ENCODE data around the gene TLR6.
A peak's percentile ranks its signal among the peaks of the same experiment; 100 is the strongest.

Gene TLR6

DNA sequence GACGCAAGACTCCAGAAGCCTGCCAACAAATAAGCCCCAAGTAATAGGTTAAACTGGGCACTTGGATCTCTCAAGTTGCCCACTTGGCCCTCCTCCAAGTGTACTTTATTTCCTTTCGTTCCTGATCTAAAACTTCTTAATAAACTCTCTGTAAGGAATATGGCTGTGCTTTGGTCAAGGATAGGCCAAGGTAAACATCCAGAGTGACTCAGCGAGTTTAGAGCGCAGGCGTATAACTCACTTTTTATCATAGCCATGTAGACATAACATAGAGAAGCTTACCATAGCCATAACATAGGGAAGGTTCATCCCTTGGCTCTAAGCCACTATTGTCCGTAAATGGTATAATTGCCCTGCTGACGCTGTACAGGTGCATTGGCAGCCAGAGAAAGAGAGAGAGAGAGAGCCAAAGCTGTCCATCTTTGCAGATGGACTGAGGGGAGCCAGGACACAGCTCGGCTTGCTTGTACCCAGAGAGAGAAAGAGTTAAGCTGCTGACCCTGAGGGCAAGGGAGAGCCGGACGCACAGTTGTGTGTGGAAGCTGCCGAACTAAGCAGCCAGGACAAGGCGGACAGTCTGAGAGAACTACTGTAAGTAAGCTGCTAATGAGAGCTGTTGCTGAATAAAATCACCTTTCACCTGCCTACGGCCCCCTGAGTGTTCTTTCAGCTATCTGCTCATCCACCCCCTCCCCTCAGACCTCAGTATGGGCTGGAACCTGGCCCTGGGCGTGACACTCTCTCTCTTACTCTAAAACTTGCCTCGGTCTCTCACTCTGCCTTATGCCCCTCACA is 53.9 kb downstream of the TLR6 start:
- DNase-seq (ENCODE audit: insufficient read length, low spot score) (no peak), FAIRE-seq (peak; percentile 87)
- TF ChIP-seq SPI1 (IDR thresholded peaks at IDR 0.05; ENCODE audit: low read depth, low read length) (no peak), TAF1 (IDR thresholded peaks at IDR 0.05; ENCODE audit: low read depth, low read length) (no peak), POU2F2 (IDR thresholded peaks at IDR 0.05; ENCODE audit: low read depth, low read length) (no peak), POLR2AphosphoS5 (IDR thresholded peaks at IDR 0.05; ENCODE audit: low read depth, low read length) (0 out of 2 replicates have a peak, but pooled peaks have one; percentile 24), POLR2A (IDR thresholded peaks at IDR 0.05; ENCODE audit: low read depth, low read length) (no peak), PAX5 (IDR thresholded peaks at IDR 0.05; ENCODE audit: insufficient read depth, low read length, severe bottlenecking) (no peak)

GRCh38 chr4:38800961-38801450 is 55.6 kb downstream of the TLR6 start:
- no peak for DNase-seq (ENCODE audit: insufficient read length, low spot score)
- FAIRE-seq: no peak
- TF ChIP-seq POU2F2 (IDR thresholded peaks at IDR 0.05; ENCODE audit: low read depth, low read length) (no peak), POLR2AphosphoS5 (IDR thresholded peaks at IDR 0.05; ENCODE audit: low read depth, low read length) (no peak), SPI1 (IDR thresholded peaks at IDR 0.05; ENCODE audit: low read depth, low read length) (no peak), POLR2A (IDR thresholded peaks at IDR 0.05; ENCODE audit: low read depth, low read length) (no peak)

DNA sequence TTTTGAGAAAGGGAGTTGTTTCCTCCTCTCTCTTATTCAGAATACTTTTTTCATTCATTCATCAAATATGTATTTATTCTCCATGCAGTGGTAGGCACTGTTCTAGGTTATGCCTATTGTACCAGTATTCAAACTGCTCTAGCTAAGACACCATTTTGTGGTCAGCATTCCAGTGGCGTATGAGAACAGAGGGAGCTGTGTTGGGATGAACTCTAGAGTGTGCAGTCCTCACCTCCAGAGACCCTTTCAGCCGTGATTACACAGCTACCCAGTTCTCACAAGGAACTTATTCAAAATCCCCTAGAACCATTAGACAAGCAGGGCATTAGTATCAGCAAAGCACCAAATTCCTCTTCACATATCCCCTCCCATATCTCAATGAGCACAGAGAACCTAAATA is 56.3 kb downstream of the TLR6 start:
- DNase-seq (ENCODE audit: insufficient read length, low spot score) (no peak), FAIRE-seq (no peak)
- TF ChIP-seq PAX5 (IDR thresholded peaks at IDR 0.05; ENCODE audit: insufficient read depth, low read length, severe bottlenecking) (no peak), POLR2A (IDR thresholded peaks at IDR 0.05; ENCODE audit: low read depth, low read length) (no peak; the same call in 1 of the 2 replicates), POU2F2 (IDR thresholded peaks at IDR 0.05; ENCODE audit: low read depth, low read length) (no peak), SPI1 (IDR thresholded peaks at IDR 0.05; ENCODE audit: low read depth, low read length) (no peak), TAF1 (IDR thresholded peaks at IDR 0.05; ENCODE audit: low read depth, low read length) (no peak), POLR2AphosphoS5 (IDR thresholded peaks at IDR 0.05; ENCODE audit: low read depth, low read length) (no peak)

DNA sequence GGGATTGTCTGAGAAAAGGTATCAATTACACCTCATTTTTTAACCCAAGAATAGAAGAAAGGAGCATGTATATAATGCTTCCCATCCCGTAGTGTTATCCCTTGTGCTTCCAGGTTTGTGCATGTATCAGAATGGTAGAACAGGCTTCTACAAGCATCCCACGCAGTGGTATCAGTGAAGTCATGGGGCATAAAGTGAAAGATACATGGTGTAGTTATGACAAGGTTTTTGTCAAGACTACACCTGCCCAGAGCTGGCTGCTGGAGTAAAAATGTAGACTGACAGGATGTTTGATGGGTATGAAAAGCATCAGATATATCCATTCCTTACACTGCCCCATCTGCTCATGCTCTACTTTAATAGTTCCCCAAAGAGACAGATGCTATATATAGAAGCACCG is 61.5 kb downstream of the TLR6 start:
- DNase-seq (ENCODE audit: insufficient read length, low spot score) (no peak), FAIRE-seq (peak; percentile 70)
- no peak for TF ChIP-seq POLR2AphosphoS5 (IDR thresholded peaks at IDR 0.05; ENCODE audit: low read depth, low read length)
- no peak for TF ChIP-seq POU2F2 (IDR thresholded peaks at IDR 0.05; ENCODE audit: low read depth, low read length)
- no peak for TF ChIP-seq PAX5 (IDR thresholded peaks at IDR 0.05; ENCODE audit: insufficient read depth, low read length, severe bottlenecking)
- no peak for TF ChIP-seq TAF1 (IDR thresholded peaks at IDR 0.05; ENCODE audit: low read depth, low read length)

- TF ChIP-seq POU2F2 (IDR thresholded peaks at IDR 0.05; ENCODE audit: low read depth, low read length): no peak
- TF ChIP-seq SPI1 (IDR thresholded peaks at IDR 0.05; ENCODE audit: low read depth, low read length): no peak
- no peak for TF ChIP-seq TAF1 (IDR thresholded peaks at IDR 0.05; ENCODE audit: low read depth, low read length)
- no peak for TF ChIP-seq POLR2AphosphoS5 (IDR thresholded peaks at IDR 0.05; ENCODE audit: low read depth, low read length)
- no peak for TF ChIP-seq PAX5 (IDR thresholded peaks at IDR 0.05; ENCODE audit: insufficient read depth, low read length, severe bottlenecking)
- TF ChIP-seq POLR2A (IDR thresholded peaks at IDR 0.05; ENCODE audit: low read depth, low read length): no peak
- DNase-seq (ENCODE audit: insufficient read length, low spot score): no peak
- no peak for FAIRE-seq
Observed at GRCh38 chr4:38794051-38794450, 62.6 kb downstream of the TLR6 start.

- TF ChIP-seq POU2F2 (IDR thresholded peaks at IDR 0.05; ENCODE audit: low read depth, low read length): no peak
- TF ChIP-seq PAX5 (IDR thresholded peaks at IDR 0.05; ENCODE audit: insufficient read depth, low read length, severe bottlenecking): no peak
- no peak for TF ChIP-seq TAF1 (IDR thresholded peaks at IDR 0.05; ENCODE audit: low read depth, low read length)
- TF ChIP-seq POLR2AphosphoS5 (IDR thresholded peaks at IDR 0.05; ENCODE audit: low read depth, low read length): no peak
- TF ChIP-seq POLR2A (IDR thresholded peaks at IDR 0.05; ENCODE audit: low read depth, low read length): no peak
- TF ChIP-seq SPI1 (IDR thresholded peaks at IDR 0.05; ENCODE audit: low read depth, low read length): no peak
- DNase-seq (ENCODE audit: insufficient read length, low spot score): no peak
- peak; percentile 76 for FAIRE-seq
Observed at GRCh38 chr4:38791010-38791409, 65.6 kb downstream of the TLR6 start.

- no peak for FAIRE-seq
- no peak for DNase-seq (ENCODE audit: insufficient read length, low spot score)
- TF ChIP-seq POLR2A (IDR thresholded peaks at IDR 0.05; ENCODE audit: low read depth, low read length): no peak
- no peak for TF ChIP-seq PAX5 (IDR thresholded peaks at IDR 0.05; ENCODE audit: insufficient read depth, low read length, severe bottlenecking)
- no peak for TF ChIP-seq POLR2AphosphoS5 (IDR thresholded peaks at IDR 0.05; ENCODE audit: low read depth, low read length)
- TF ChIP-seq SPI1 (IDR thresholded peaks at IDR 0.05; ENCODE audit: low read depth, low read length): no peak
- no peak for TF ChIP-seq POU2F2 (IDR thresholded peaks at IDR 0.05; ENCODE audit: low read depth, low read length)
- no peak for TF ChIP-seq TAF1 (IDR thresholded peaks at IDR 0.05; ENCODE audit: low read depth, low read length)
Observed at GRCh38 chr4:38788317-38788716, 68.3 kb downstream of the TLR6 start.

GRCh38 chr4:38787693-38788092 is 68.9 kb downstream of the TLR6 start:
- DNase-seq (ENCODE audit: insufficient read length, low spot score) (no peak), FAIRE-seq (no peak)
- peak; percentile 28; the same call in 1 of the 2 replicates for TF ChIP-seq SPI1 (IDR thresholded peaks at IDR 0.05; ENCODE audit: low read depth, low read length)
- no peak for TF ChIP-seq POLR2A (IDR thresholded peaks at IDR 0.05; ENCODE audit: low read depth, low read length)
- TF ChIP-seq TAF1 (IDR thresholded peaks at IDR 0.05; ENCODE audit: low read depth, low read length): no peak

DNA sequence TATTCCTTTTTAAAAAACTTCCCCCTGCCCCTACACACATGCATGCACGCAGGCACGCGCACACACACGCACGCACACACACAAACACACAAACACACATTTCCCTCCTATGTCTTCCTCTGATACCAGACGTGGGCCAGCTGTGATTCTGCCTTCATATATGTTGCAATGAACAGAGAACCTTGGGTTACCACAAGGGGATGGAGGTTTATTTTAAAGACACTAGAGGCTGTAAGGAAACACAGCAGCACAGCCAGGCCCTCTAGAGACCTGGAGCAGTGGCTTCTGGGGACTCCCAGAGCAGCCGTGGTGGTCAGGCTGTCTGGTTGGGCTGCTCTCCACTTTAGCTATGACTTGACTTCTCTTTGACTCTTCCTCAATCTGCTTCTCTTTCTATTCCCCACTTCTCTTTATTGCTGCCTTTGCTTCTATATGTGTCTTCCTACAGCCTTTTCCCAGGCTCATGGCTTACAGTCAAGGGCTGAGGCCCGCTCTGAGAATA is 70.7 kb downstream of the TLR6 start:
- no peak for TF ChIP-seq PAX5 (IDR thresholded peaks at IDR 0.05; ENCODE audit: insufficient read depth, low read length, severe bottlenecking)
- no peak for TF ChIP-seq TAF1 (IDR thresholded peaks at IDR 0.05; ENCODE audit: low read depth, low read length)
- no peak for TF ChIP-seq POLR2A (IDR thresholded peaks at IDR 0.05; ENCODE audit: low read depth, low read length)
- TF ChIP-seq SPI1 (IDR thresholded peaks at IDR 0.05; ENCODE audit: low read depth, low read length): peak; percentile 85
- TF ChIP-seq POLR2AphosphoS5 (IDR thresholded peaks at IDR 0.05; ENCODE audit: low read depth, low read length): no peak
- no peak for TF ChIP-seq POU2F2 (IDR thresholded peaks at IDR 0.05; ENCODE audit: low read depth, low read length)
- DNase-seq (ENCODE audit: insufficient read length, low spot score): no peak

More for the DNA sequence above, 70.7 kb downstream of the TLR6 start:
- peak; percentile 71 for FAIRE-seq
